Measurements from ENCODE around the gene IL25. TPM values are rescaled to one million over a fixed set of nuclear protein-coding genes. Genes with fewer than 3 reads are reported as not detected.

IL25 gene
- total RNA-seq, 4 donors from 2014 or later: not detected

- no peak for TF ChIP-seq POLR2A (IDR thresholded peaks at IDR 0.05)
- TF ChIP-seq EP300 (IDR thresholded peaks at IDR 0.05; ENCODE audit: low read depth): no peak
- TF ChIP-seq POLR2AphosphoS5 (IDR thresholded peaks at IDR 0.05): no peak
- TF ChIP-seq CTCF (IDR thresholded peaks at IDR 0.05): no peak
- intact Hi-C loops (cut with DNase I; ENCODE audit: low total_unique reads): no loop called here
- no peaks in the 10 kb centered on the region for H3K4me1 ChIP-seq
These were observed 32.5 kb downstream of the IL25 start for GRCh38 chr14:23405096-23405495.

GRCh38 chr14:23405516-23406025 is 33.0 kb downstream of the IL25 start:
- Histone ChIP-seq H3K27ac (no peak overlapping the region), H3K27me3 (peaks cover 4% of the 10 kb centered on the region), H3K36me3 (no peaks in the 10 kb centered on the region), H3K9me3 (no peaks in the 10 kb centered on the region), H3K4me1 (no peaks in the 10 kb centered on the region), H3K4me3 (no peak overlapping the region)
- intact Hi-C loops (cut with DNase I; ENCODE audit: low total_unique reads): no loop called here
- in situ Hi-C loops (cut with MboI; ENCODE audit: low pct_ligation_motif_present in 1 of 4, low pct_unique_long_range_greater_than_20kb in 1 of 4, low sequenced_read_pairs in 3 of 4): no loop called here
- WGBS, 2 donors (ENCODE audit: low coverage in 1 of 2): 73% methylated on average over 13 of the region's 13 CpGs; no CpG with 5 or more reads in 1 of the 2 donors
- DNase-seq: no peak
- TF ChIP-seq POLR2A (IDR thresholded peaks at IDR 0.05) (no peak), EP300 (IDR thresholded peaks at IDR 0.05; ENCODE audit: low read depth) (no peak), POLR2AphosphoS5 (IDR thresholded peaks at IDR 0.05) (no peak), CTCF (IDR thresholded peaks at IDR 0.05) (no peak)

More at GRCh38 chr14:23405096-23405495, 32.5 kb downstream of the IL25 start:
- 77% methylated on average over 10 of the region's 10 CpGs; no CpG with 5 or more reads in 1 of the 2 donors for WGBS, 2 donors (ENCODE audit: low coverage in 1 of 2)
- Histone ChIP-seq H3K9me3 (no peaks in the 10 kb centered on the region), H3K4me3 (no peak overlapping the region), H3K27ac (no peak overlapping the region), H3K27me3 (peaks cover 4% of the 10 kb centered on the region), H3K36me3 (no peaks in the 10 kb centered on the region)
- in situ Hi-C loops (cut with MboI; ENCODE audit: low pct_ligation_motif_present in 1 of 4, low pct_unique_long_range_greater_than_20kb in 1 of 4, low sequenced_read_pairs in 3 of 4): no loop called here
- no peak for DNase-seq

GRCh38 chr14:23406244-23406643 is 33.6 kb downstream of the IL25 start:
- no peak overlapping the region for H3K27ac ChIP-seq
- intact Hi-C loops (cut with DNase I; ENCODE audit: low total_unique reads): no loop called here
- WGBS, 2 donors (ENCODE audit: low coverage in 1 of 2): 59 to 100% methylated on average over 1 to 4 of the region's 4 CpGs

GRCh38 chr14:23406725-23407355 is 34.2 kb downstream of the IL25 start:
- TF ChIP-seq CTCF (IDR thresholded peaks at IDR 0.05) (no peak), POLR2AphosphoS5 (IDR thresholded peaks at IDR 0.05) (no peak), EP300 (IDR thresholded peaks at IDR 0.05; ENCODE audit: low read depth) (no peak), POLR2A (IDR thresholded peaks at IDR 0.05) (no peak)
- H3K4me3 ChIP-seq: no peak overlapping the region
- H3K27ac ChIP-seq: no peak overlapping the region
- no peaks in the 10 kb centered on the region for H3K36me3 ChIP-seq
- H3K27me3 ChIP-seq: peaks cover 4% of the 10 kb centered on the region
- no peak for DNase-seq
- WGBS, 2 donors (ENCODE audit: low coverage in 1 of 2): 82 to 88% methylated on average over 7 to 15 of the region's 15 CpGs
- intact Hi-C loops (cut with DNase I; ENCODE audit: low total_unique reads): no loop called here
- in situ Hi-C loops (cut with MboI; ENCODE audit: low pct_ligation_motif_present in 1 of 4, low pct_unique_long_range_greater_than_20kb in 1 of 4, low sequenced_read_pairs in 3 of 4): no loop called here
- no peaks in the 10 kb centered on the region for H3K9me3 ChIP-seq
- H3K4me1 ChIP-seq: no peaks in the 10 kb centered on the region

More at GRCh38 chr14:23406244-23406643, 33.6 kb downstream of the IL25 start:
- no peaks in the 10 kb centered on the region for H3K4me1 ChIP-seq
- H3K4me3 ChIP-seq: no peak overlapping the region
- no peak for DNase-seq
- no peak for TF ChIP-seq POLR2A (IDR thresholded peaks at IDR 0.05)
- no peak for TF ChIP-seq CTCF (IDR thresholded peaks at IDR 0.05)
- no peak for TF ChIP-seq EP300 (IDR thresholded peaks at IDR 0.05; ENCODE audit: low read depth)
- TF ChIP-seq POLR2AphosphoS5 (IDR thresholded peaks at IDR 0.05): no peak
- H3K36me3 ChIP-seq: no peaks in the 10 kb centered on the region
- H3K27me3 ChIP-seq: peaks cover 4% of the 10 kb centered on the region
- H3K9me3 ChIP-seq: no peaks in the 10 kb centered on the region
- in situ Hi-C loops (cut with MboI; ENCODE audit: low pct_ligation_motif_present in 1 of 4, low pct_unique_long_range_greater_than_20kb in 1 of 4, low sequenced_read_pairs in 3 of 4): no loop called here
